ENCODE results near the gene HIVEP3. TPM values are rescaled to one million over a fixed set of nuclear protein-coding genes. Genes with fewer than 3 reads are reported as not detected.

The HIVEP3 gene
- total and polyA plus RNA-seq, 2 donors (not counting 1 experiment from before 2014, with no cell fraction given), result 2.0 to 5.1 TPM

DNA sequence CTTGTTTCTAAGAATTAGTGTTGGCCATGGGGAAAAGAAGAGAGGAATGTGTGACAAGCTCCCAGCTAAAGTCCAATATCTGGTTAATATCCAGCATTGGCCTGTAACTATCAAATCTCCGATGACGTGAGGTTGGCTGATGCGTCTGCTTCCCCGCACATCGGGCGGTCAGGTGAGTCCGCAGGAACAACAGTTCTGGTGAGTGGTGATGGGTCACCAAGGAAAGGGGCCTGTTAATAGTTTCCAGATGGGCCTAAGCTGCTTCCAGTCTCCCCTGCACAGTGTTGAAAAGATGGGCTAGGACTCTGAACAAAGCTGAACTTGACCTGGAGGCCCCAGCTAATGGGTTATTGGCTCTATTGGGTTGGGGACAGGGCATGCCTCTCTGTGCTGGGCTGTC, 241.1 kb downstream of the HIVEP3 start:
- Histone ChIP-seq H3K4me1 (ENCODE audit: control insufficient read depth in 2 of 2, insufficient read depth in 2 of 2, low read length in 2 of 2) (peaks cover 36 to 52% of the 10 kb centered on the region in 2 donors), H3K9ac (ENCODE audit: low read length) (no peak overlapping the region), H3K27me3 (replicated peaks in 1 of 4; ENCODE audit: control extremely low read depth in 1 of 4, control insufficient read depth in 3 of 4, insufficient read depth in 4 of 4, low read length in 3 of 4) (no peaks in the 10 kb centered on the region), H3K9me3 (ENCODE audit: control extremely low read depth in 1 of 3, control insufficient read depth in 2 of 3, insufficient read depth in 1 of 3, low read length in 2 of 3) (no peaks in the 10 kb centered on the region), H2AFZ (ENCODE audit: insufficient read depth, low read depth, low read length, poor library complexity, severe bottlenecking) (no peak overlapping the region), H3K79me2 (ENCODE audit: control insufficient read depth, insufficient read depth, low read length) (no peaks in the 10 kb centered on the region), H3K27ac (ENCODE audit: low read length in 2 of 2) (no peak overlapping the region), H3K36me3 (replicated peaks in 1 of 2; ENCODE audit: control extremely low read depth in 1 of 2, control insufficient read depth in 1 of 2, extremely low read depth in 1 of 2, insufficient read depth in 2 of 2, low read length in 1 of 2) (no peaks in the 10 kb centered on the region), H3K4me2 (replicated peaks; ENCODE audit: low read depth, low read length, poor library complexity, severe bottlenecking) (no peak overlapping the region), H4K20me1 (ENCODE audit: control insufficient read depth, insufficient read depth, low read length, poor library complexity, severe bottlenecking) (no peaks in the 10 kb centered on the region), H3K4me3 (ENCODE audit: control extremely low read depth in 1 of 5, extremely low read depth in 1 of 5, insufficient read depth in 1 of 5, low read depth in 2 of 5, low read length in 4 of 5) (no peak overlapping the region)
- TF ChIP-seq CTCF (IDR thresholded peaks at IDR 0.05), result no peak
- TF ChIP-seq EZH2 (IDR thresholded peaks at IDR 0.05; ENCODE audit: borderline replicate concordance, insufficient read depth, low read depth, low read length, poor library complexity, severe bottlenecking), result no peak
- no peak for DNase-seq
- Mint-ChIP-seq H3K9me3 (ENCODE audit: insufficient read depth) (no peaks in the 10 kb centered on the region), H3K27ac (no peak overlapping the region), H3K27me3 (no peaks in the 10 kb centered on the region), H3K4me3 (no peak overlapping the region), H3K4me1 (peaks cover 59% of the 10 kb centered on the region)
- WGBS (ENCODE audit: insufficient coverage), result 98% methylated on average over 7 of the region's 7 CpGs
- ATAC-seq (ENCODE audit: low read depth), result no peak
- intact Hi-C loops (cut with micrococcal nuclease), result no loop called here
- ChIA-PET CTCF (interaction anchor here (1.1 kb wide), 2 partner anchors 21 to 46 kb away, joined by 3 to 4 read pairs; no protein-coding TSS in a partner anchor), POLR2A (no interaction called here)

DNA sequence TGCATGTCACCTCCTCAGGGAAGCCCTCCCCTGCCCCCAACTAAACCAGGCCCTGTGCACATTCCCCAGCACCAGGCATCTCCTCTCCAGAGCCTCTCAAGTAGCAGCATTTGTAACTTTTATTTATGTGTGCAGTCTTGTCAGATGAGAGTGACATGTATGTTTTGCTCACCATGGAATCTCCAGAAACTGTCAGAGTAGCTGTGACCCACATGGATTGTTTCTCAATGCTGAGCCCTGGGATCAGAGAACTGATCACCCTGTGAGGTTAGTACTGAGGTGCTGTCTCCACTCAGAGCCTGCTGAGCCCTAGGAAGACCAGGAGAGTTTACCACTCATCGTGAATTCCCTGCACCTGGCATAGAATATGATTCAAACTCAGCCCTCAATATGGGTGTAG, 243.3 kb downstream of the HIVEP3 start:
- Mint-ChIP-seq H3K4me3 (peak overlapping the region; percentile 3), H3K9me3 (ENCODE audit: insufficient read depth) (no peaks in the 10 kb centered on the region), H3K27me3 (no peaks in the 10 kb centered on the region), H3K27ac (peak overlapping the region; percentile 67), H3K4me1 (peaks cover 74% of the 10 kb centered on the region)
- H3K9me3 ChIP-seq (ENCODE audit: control extremely low read depth in 1 of 3, control insufficient read depth in 2 of 3, insufficient read depth in 1 of 3, low read length in 2 of 3), result no peaks in the 10 kb centered on the region
- no peak for ATAC-seq (ENCODE audit: low read depth)
- POLR2A ChIA-PET, result no interaction called here
- no peak overlapping the region for H2AFZ ChIP-seq (ENCODE audit: insufficient read depth, low read depth, low read length, poor library complexity, severe bottlenecking)
- CTCF ChIA-PET, result no interaction called here
- no peak overlapping the region for H3K27ac ChIP-seq (ENCODE audit: low read length in 2 of 2)
- H3K4me3 ChIP-seq (ENCODE audit: control extremely low read depth in 1 of 5, extremely low read depth in 1 of 5, insufficient read depth in 1 of 5, low read depth in 2 of 5, low read length in 4 of 5), result no peak overlapping the region
- peaks cover 44 to 69% of the 10 kb centered on the region in 2 donors for H3K4me1 ChIP-seq (ENCODE audit: control insufficient read depth in 2 of 2, insufficient read depth in 2 of 2, low read length in 2 of 2)
- no peaks in the 10 kb centered on the region for H3K27me3 ChIP-seq (replicated peaks in 1 of 4; ENCODE audit: control extremely low read depth in 1 of 4, control insufficient read depth in 3 of 4, insufficient read depth in 4 of 4, low read length in 3 of 4)
- TF ChIP-seq CTCF (IDR thresholded peaks at IDR 0.05) (no peak), EZH2 (IDR thresholded peaks at IDR 0.05; ENCODE audit: borderline replicate concordance, insufficient read depth, low read depth, low read length, poor library complexity, severe bottlenecking) (no peak)
- DNase-seq, result no peak
- H4K20me1 ChIP-seq (ENCODE audit: control insufficient read depth, insufficient read depth, low read length, poor library complexity, severe bottlenecking), result no peaks in the 10 kb centered on the region
- H3K9ac ChIP-seq (ENCODE audit: low read length), result no peak overlapping the region
- no CpG with 5 or more reads among the region's 1 CpG for WGBS (ENCODE audit: insufficient coverage)
- H3K79me2 ChIP-seq (ENCODE audit: control insufficient read depth, insufficient read depth, low read length), result no peaks in the 10 kb centered on the region
- intact Hi-C loops (cut with micrococcal nuclease), result no loop called here
- H3K36me3 ChIP-seq (replicated peaks in 1 of 2; ENCODE audit: control extremely low read depth in 1 of 2, control insufficient read depth in 1 of 2, extremely low read depth in 1 of 2, insufficient read depth in 2 of 2, low read length in 1 of 2), result no peaks in the 10 kb centered on the region
- no peak overlapping the region for H3K4me2 ChIP-seq (replicated peaks; ENCODE audit: low read depth, low read length, poor library complexity, severe bottlenecking)
